IPS-NIHi7 (cell line): Measurements from ENCODE around the gene SANBR.
"Not testable (repeated sequence)": the region's sequence is repeated elsewhere in the genome, so short reads cannot be mapped to it uniquely, and the experiment has no call there.

Experiments
- DNase-seq: peaks from one replicate; pipeline ENCODE4 v3.0.0; 2012; ENCODE audit warnings: mixed read lengths; ENCODE audit errors: extremely low spot score

The SANBR gene

GRCh38 chr2:61065714-61066709 lies at the start of gene SANBR:
SANBR (plus strand) TSS chr2:61065871; CDS start chr2:61070351, 4,480 bp downstream.
- DNase-seq: peak; percentile 98

- DNase-seq: no peak
Measured at GRCh38 chr2:61015976-61016375, 49.7 kb upstream of the SANBR start.

GRCh38 chr2:61016392-61017002 lies 49.2 kb upstream of the SANBR start:
- DNase-seq: peak; percentile 16

- peak; percentile 86 for DNase-seq
Measured at GRCh38 chr2:61017003-61017555, 48.6 kb upstream of the SANBR start.

GRCh38 chr2:61017556-61018317 lies 47.9 kb upstream of the SANBR start, which contains the start of the genes PEX13 and PUS10:
PEX13 (plus strand) TSS chr2:61017720; CDS start chr2:61017760, 40 bp downstream.
PUS10 (minus strand) TSS chr2:61018255; CDS start chr2:61011890, 6,365 bp downstream.
- DNase-seq: peak; percentile 88

- DNase-seq: no peak
Measured at GRCh38 chr2:61018318-61018755, 47.3 kb upstream of the SANBR start.

GRCh38 chr2:61018798-61019197 lies 46.9 kb upstream of the SANBR start:
- DNase-seq: no peak

- DNase-seq: no peak
Measured at GRCh38 chr2:61021228-61021660, 44.4 kb upstream of the SANBR start.

GRCh38 chr2:61023670-61024069 lies 42.0 kb upstream of the SANBR start:
- DNase-seq: no peak

- no peak for DNase-seq
Measured at GRCh38 chr2:61029533-61029932, 36.1 kb upstream of the SANBR start.

GRCh38 chr2:61034592-61034991 lies 31.1 kb upstream of the SANBR start:
- DNase-seq: not testable (repeated sequence)

- not testable (repeated sequence) for DNase-seq
Measured at GRCh38 chr2:61036643-61037042, 29.0 kb upstream of the SANBR start.

- DNase-seq: no peak
Measured at GRCh38 chr2:61042807-61043206, 22.9 kb upstream of the SANBR start.

GRCh38 chr2:61044636-61045035 lies 21.0 kb upstream of the SANBR start:
- no peak for DNase-seq

GRCh38 chr2:61045226-61045625 lies 20.4 kb upstream of the SANBR start:
- no peak for DNase-seq

- DNase-seq: no peak
Measured at GRCh38 chr2:61045999-61046398, 19.7 kb upstream of the SANBR start.

GRCh38 chr2:61055557-61055956 lies 10.1 kb upstream of the SANBR start:
- no peak for DNase-seq

- no peak for DNase-seq
Measured at GRCh38 chr2:61057562-61057961, 8.1 kb upstream of the SANBR start.

GRCh38 chr2:61059382-61059781 lies 6.3 kb upstream of the SANBR start:
- no peak for DNase-seq

GRCh38 chr2:61074100-61074499 lies 8.4 kb downstream of the SANBR start:
- no peak for DNase-seq

GRCh38 chr2:61085883-61086282 lies 20.2 kb downstream of the SANBR start:
- no peak for DNase-seq
